ENCODE measurements around the gene NPY4R2.
"Not testable (repeated sequence)": the region's sequence is repeated elsewhere in the genome, so short reads cannot be mapped to it uniquely, and the experiment has no call there.

GRCh38 chr10:47886827-47887226 lies 31.6 kb upstream of the NPY4R2 start:
- TF ChIP-seq, protein P1, sequence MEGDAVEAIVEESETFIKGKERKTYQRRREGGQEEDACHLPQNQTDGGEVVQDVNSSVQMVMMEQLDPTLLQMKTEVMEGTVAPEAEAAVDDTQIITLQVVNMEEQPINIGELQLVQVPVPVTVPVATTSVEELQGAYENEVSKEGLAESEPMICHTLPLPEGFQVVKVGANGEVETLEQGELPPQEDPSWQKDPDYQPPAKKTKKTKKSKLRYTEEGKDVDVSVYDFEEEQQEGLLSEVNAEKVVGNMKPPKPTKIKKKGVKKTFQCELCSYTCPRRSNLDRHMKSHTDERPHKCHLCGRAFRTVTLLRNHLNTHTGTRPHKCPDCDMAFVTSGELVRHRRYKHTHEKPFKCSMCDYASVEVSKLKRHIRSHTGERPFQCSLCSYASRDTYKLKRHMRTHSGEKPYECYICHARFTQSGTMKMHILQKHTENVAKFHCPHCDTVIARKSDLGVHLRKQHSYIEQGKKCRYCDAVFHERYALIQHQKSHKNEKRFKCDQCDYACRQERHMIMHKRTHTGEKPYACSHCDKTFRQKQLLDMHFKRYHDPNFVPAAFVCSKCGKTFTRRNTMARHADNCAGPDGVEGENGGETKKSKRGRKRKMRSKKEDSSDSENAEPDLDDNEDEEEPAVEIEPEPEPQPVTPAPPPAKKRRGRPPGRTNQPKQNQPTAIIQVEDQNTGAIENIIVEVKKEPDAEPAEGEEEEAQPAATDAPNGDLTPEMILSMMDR (IDR thresholded peaks at IDR 0.05), result not testable (repeated sequence)
- not testable (repeated sequence) for TF ChIP-seq POLR2A (IDR thresholded peaks at IDR 0.05)

All from testis (tissue), 2 donors.